DOHH2 (cell line): ENCODE data around the gene TSPAN32.

Experiments used
- H3F3A ChIP-seq: fragments of 200-600 bp; sonication (generic), shearing (Covaris generic); 2 replicates; pipeline ENCODE4 v1.6.0; 2016; ENCODE audit warnings: antibody characterized with exemption, mild to moderate bottlenecking; ENCODE audit not compliant: control insufficient read depth, insufficient read depth
- H3K27ac ChIP-seq: fragments of 200-600 bp; sonication (generic); 2 replicates; pipeline ENCODE4 v1.5.1; 2014; ENCODE audit warnings: low read depth, mild to moderate bottlenecking, low read length, moderate library complexity
- H3K27me3 ChIP-seq: fragments of 200-600 bp; sonication (generic); 2 replicates; pipeline ENCODE4 v1.6.1; 2014; ENCODE audit warnings: mild to moderate bottlenecking, low read length, mixed read lengths; ENCODE audit not compliant: control insufficient read depth
- H3K36me3 ChIP-seq: fragments of 200-600 bp; sonication (generic); 2 replicates; pipeline ENCODE4 v1.6.1; 2014; ENCODE audit warnings: mild to moderate bottlenecking, low read length, moderate library complexity, mixed read lengths; ENCODE audit not compliant: control insufficient read depth
- H3K4me1 ChIP-seq: fragments of 200-600 bp; sonication (generic); 2 replicates; pipeline ENCODE4 v1.6.1; 2014; ENCODE audit warnings: mild to moderate bottlenecking, low read length, mixed read lengths; ENCODE audit not compliant: control insufficient read depth
- H3K4me2 ChIP-seq: fragments of 200-600 bp; sonication (generic); 2 replicates; pipeline ENCODE4 v1.6.0; 2014; ENCODE audit warnings: mild to moderate bottlenecking, low read length, moderate library complexity
- H3K4me3 ChIP-seq: fragments of 200-600 bp; sonication (generic); 2 replicates; pipeline ENCODE4 v1.5.1; 2014; ENCODE audit warnings: mild to moderate bottlenecking, low read length, mixed read lengths
- H3K79me2 ChIP-seq: fragments of 200-600 bp; sonication (generic); 2 replicates; pipeline ENCODE4 v1.6.1; 2014; ENCODE audit warnings: mild to moderate bottlenecking, low read length, mixed read lengths; ENCODE audit not compliant: control insufficient read depth
- H3K9me2 ChIP-seq: fragments of 200-600 bp; sonication (generic); replicated peaks from 2 replicates; pipeline ENCODE4 v1.6.1; 2014; ENCODE audit warnings: mild to moderate bottlenecking, low read length, mixed read lengths; ENCODE audit not compliant: control insufficient read depth
- H3K9me3 ChIP-seq: fragments of 200-600 bp; sonication (generic); 2 replicates; pipeline ENCODE4 v1.6.1; 2014; ENCODE audit warnings: antibody characterized with exemption, low read length, mixed read lengths; ENCODE audit not compliant: control insufficient read depth, insufficient read depth
- H4K20me1 ChIP-seq: fragments of 200-600 bp; sonication (generic); 2 replicates; pipeline ENCODE4 v1.6.0; 2014; ENCODE audit warnings: low read depth, mild to moderate bottlenecking, antibody characterized with exemption, low read length, moderate library complexity; ENCODE audit not compliant: control insufficient read depth, insufficient read depth
- EZH2phosphoT487 ChIP-seq: fragments of 200-600 bp; sonication (generic); IDR thresholded peaks from 2 replicates; pipeline ENCODE4 v1.6.1; 2017; ENCODE audit warnings: borderline replicate concordance, mild to moderate bottlenecking, antibody characterized with exemption, low read length, moderate library complexity, mixed read lengths
- TF ChIP-seq, protein P1 (sequence below): fragments of 200-600 bp; sonication (generic); IDR thresholded peaks from one replicate; pipeline ENCODE4 v1.5.1; 2014; ENCODE audit warnings: antibody characterized with exemption, mild to moderate bottlenecking, low read depth, low read length; ENCODE audit not compliant: poor library complexity, severe bottlenecking

The TSPAN32 gene

GRCh38 chr11:2310073-2310785 is 8.4 kb downstream of the TSPAN32 start:
- H3K4me1 ChIP-seq, result peaks cover 26% of the 10 kb centered on the region
- no peak overlapping the region for H3K27ac ChIP-seq

GRCh38 chr11:2310786-2311352 is 9.1 kb downstream of the TSPAN32 start:
- Histone ChIP-seq H3K4me3 (no peak overlapping the region), H3K79me2 (no peaks in the 10 kb centered on the region), H3K36me3 (no peaks in the 10 kb centered on the region), H3K4me1 (peaks cover 20% of the 10 kb centered on the region), H3K4me2 (no peak overlapping the region), H3K9me2 (no peaks in the 10 kb centered on the region), H3F3A (peaks cover 6% of the 10 kb centered on the region), H3K27ac (no peak overlapping the region), H3K27me3 (no peaks in the 10 kb centered on the region), H4K20me1 (no peaks in the 10 kb centered on the region), H3K9me3 (no peaks in the 10 kb centered on the region)
- TF ChIP-seq, protein P1, sequence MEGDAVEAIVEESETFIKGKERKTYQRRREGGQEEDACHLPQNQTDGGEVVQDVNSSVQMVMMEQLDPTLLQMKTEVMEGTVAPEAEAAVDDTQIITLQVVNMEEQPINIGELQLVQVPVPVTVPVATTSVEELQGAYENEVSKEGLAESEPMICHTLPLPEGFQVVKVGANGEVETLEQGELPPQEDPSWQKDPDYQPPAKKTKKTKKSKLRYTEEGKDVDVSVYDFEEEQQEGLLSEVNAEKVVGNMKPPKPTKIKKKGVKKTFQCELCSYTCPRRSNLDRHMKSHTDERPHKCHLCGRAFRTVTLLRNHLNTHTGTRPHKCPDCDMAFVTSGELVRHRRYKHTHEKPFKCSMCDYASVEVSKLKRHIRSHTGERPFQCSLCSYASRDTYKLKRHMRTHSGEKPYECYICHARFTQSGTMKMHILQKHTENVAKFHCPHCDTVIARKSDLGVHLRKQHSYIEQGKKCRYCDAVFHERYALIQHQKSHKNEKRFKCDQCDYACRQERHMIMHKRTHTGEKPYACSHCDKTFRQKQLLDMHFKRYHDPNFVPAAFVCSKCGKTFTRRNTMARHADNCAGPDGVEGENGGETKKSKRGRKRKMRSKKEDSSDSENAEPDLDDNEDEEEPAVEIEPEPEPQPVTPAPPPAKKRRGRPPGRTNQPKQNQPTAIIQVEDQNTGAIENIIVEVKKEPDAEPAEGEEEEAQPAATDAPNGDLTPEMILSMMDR, result no peak
- no peak for TF ChIP-seq EZH2phosphoT487

More at GRCh38 chr11:2310073-2310785, 8.4 kb downstream of the TSPAN32 start:
- no peak overlapping the region for H3K4me2 ChIP-seq
- no peak for TF ChIP-seq EZH2phosphoT487
- TF ChIP-seq, protein P1, result no peak
- H3K4me3 ChIP-seq, result no peak overlapping the region
- no peaks in the 10 kb centered on the region for H4K20me1 ChIP-seq
- no peaks in the 10 kb centered on the region for H3K9me2 ChIP-seq
- H3K27me3 ChIP-seq, result no peaks in the 10 kb centered on the region
- H3K9me3 ChIP-seq, result no peaks in the 10 kb centered on the region
- H3F3A ChIP-seq, result peaks cover 6% of the 10 kb centered on the region
- no peaks in the 10 kb centered on the region for H3K79me2 ChIP-seq
- no peaks in the 10 kb centered on the region for H3K36me3 ChIP-seq

DNA sequence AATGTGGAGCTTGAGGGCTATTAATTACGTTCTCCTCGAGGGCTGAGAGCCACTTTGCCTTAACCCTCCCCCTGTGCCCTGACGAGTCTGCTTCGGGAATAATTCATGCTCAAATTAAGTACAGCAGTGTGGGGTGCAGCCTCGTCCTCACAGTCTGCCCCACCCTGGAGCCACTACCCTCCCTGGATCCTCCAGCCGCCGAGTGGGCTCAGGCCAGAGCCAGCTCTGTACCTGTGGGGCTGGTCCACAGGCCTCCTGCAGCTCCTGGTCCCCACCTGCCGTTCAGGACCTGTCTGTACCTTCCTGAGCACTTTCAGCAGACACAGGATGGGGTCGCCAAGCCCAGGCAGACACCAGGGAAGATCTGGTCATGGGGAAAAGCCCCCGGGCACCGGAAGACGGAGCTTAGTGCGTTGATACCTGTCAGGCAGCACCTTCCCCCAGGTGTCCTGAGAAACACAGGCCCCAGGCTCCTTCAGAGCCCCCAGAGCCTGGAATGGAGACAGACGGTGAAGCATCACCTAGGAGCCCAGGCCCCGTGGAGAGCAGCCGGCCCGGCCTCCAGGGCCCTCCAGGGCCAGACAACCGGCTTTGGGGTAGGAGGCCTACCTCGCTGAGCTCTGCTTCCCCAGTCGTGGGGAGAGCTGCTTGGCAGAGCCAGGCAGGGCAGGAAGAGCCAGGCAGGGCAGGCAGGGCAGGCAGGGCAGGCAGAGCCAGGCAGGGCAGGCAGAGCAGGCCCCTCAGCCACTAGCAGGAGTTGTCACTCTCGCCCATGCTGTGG is 9.7 kb downstream of the TSPAN32 start:
- H3K9me3 ChIP-seq, result no peaks in the 10 kb centered on the region
- H3F3A ChIP-seq, result peaks cover under 1% of the 10 kb centered on the region
- no peaks in the 10 kb centered on the region for H3K27me3 ChIP-seq
- no peak overlapping the region for H3K27ac ChIP-seq
- H4K20me1 ChIP-seq, result no peaks in the 10 kb centered on the region
- H3K79me2 ChIP-seq, result no peaks in the 10 kb centered on the region
- peaks cover 13% of the 10 kb centered on the region for H3K4me1 ChIP-seq
- TF ChIP-seq, protein P1, result no peak
- TF ChIP-seq EZH2phosphoT487, result no peak
- no peak overlapping the region for H3K4me3 ChIP-seq
- no peak overlapping the region for H3K4me2 ChIP-seq
- no peaks in the 10 kb centered on the region for H3K9me2 ChIP-seq
- no peaks in the 10 kb centered on the region for H3K36me3 ChIP-seq
